PC-9 (cell line): ENCODE data around the gene TNK2. TPM values are rescaled to one million over a fixed set of nuclear protein-coding genes. Genes with fewer than 3 reads are reported as not detected.
"Not testable (repeated sequence)": the region's sequence is repeated elsewhere in the genome, so short reads cannot be mapped to it uniquely, and the experiment has no call there.

Experiments used
- BruUV-seq: library from RNA; stranded (reverse); fragments of 400-500 nt; replicated peaks from 2 replicates; lab custom pipeline; 2021; lab: Mats Ljungman, UMichigan
- CTCF ChIA-PET: fragments of 300-600 bp; sonication (Branson Sonifier 250); formaldehyde crosslinking; loops from one replicate; lab custom pipeline; 2022; ENCODE audit warnings: antibody characterized with exemption; lab: Charles Lee
- POLR2A ChIA-PET: fragments of 300-600 bp; sonication (Branson Sonifier 250); formaldehyde crosslinking; loops from one replicate; lab custom pipeline; 2022; ENCODE audit warnings: antibody characterized with exemption; ENCODE audit not compliant: unreplicated experiment; lab: Charles Lee
- DNase-seq, 2 experiments: peaks; one replicate each; pipeline versions ENCODE4 v3.0.0 to v3.0.0-alpha.2; 2015 to 2022; ENCODE audit warnings: mixed read lengths in 1 of 2
- H2AFZ ChIP-seq: fragments of 200-600 bp; sonication (generic); 2 replicates; pipeline ENCODE4 v1.8.1; 2017; ENCODE audit warnings: antibody characterized with exemption
- H3F3A ChIP-seq: fragments of 200-600 bp; sonication (generic); 2 replicates; pipeline ENCODE4 v1.8.1; 2017; ENCODE audit warnings: antibody characterized with exemption, mild to moderate bottlenecking, low read depth; ENCODE audit not compliant: insufficient read depth
- H3K27ac ChIP-seq: fragments of 200-600 bp; sonication (generic); 2 replicates; pipeline ENCODE4 v1.6.1; 2016; ENCODE audit warnings: mixed run types
- H3K27me3 ChIP-seq: fragments of 200-600 bp; sonication (generic); 2 replicates; pipeline ENCODE4 v1.6.1; 2016; ENCODE audit warnings: low read depth, mixed run types; ENCODE audit not compliant: insufficient read depth
- H3K36me3 ChIP-seq: fragments of 200-600 bp; sonication (generic); 2 replicates; pipeline ENCODE4 v1.6.1; 2016; ENCODE audit warnings: low read depth, mixed run types
- H3K4me1 ChIP-seq: fragments of 200-600 bp; sonication (generic); replicated peaks from 2 replicates; pipeline ENCODE4 v1.6.1; 2016; ENCODE audit warnings: mixed run types; ENCODE audit not compliant: insufficient read depth
- H3K4me2 ChIP-seq: fragments of 200-600 bp; sonication (generic); 2 replicates; pipeline ENCODE4 v1.6.1; 2017; ENCODE audit warnings: mixed run types
- H3K4me3 ChIP-seq: fragments of 200-600 bp; sonication (generic); 2 replicates; pipeline ENCODE4 v1.6.1; 2016; ENCODE audit warnings: mixed run types
- H3K79me2 ChIP-seq: fragments of 200-600 bp; sonication (generic); 2 replicates; pipeline ENCODE4 v1.6.1; 2017; ENCODE audit warnings: low read depth, mixed run types
- H3K9me2 ChIP-seq: fragments of 200-600 bp; sonication (generic); 2 replicates; pipeline ENCODE4 v1.8.1; 2017; ENCODE audit warnings: mild to moderate bottlenecking; ENCODE audit not compliant: insufficient read depth
- H3K9me3 ChIP-seq: fragments of 200-600 bp; sonication (generic); 2 replicates; pipeline ENCODE4 v1.8.1; 2016; ENCODE audit warnings: low read depth; ENCODE audit not compliant: insufficient read depth
- H4K20me1 ChIP-seq: fragments of 200-600 bp; sonication (generic); 2 replicates; pipeline ENCODE4 v1.8.1; 2017; ENCODE audit not compliant: insufficient read depth
- CTCF ChIP-seq: fragments of 200-600 bp; sonication (generic); conservative IDR thresholded peaks from 2 replicates; pipeline ENCODE4 v1.6.1; 2017; ENCODE audit warnings: mixed run types, antibody characterized with exemption, mild to moderate bottlenecking, moderate library complexity
- EZH2 ChIP-seq: fragments of 200-600 bp; sonication (generic); IDR thresholded peaks from 2 replicates; pipeline ENCODE4 v1.8.0; 2017; ENCODE audit warnings: antibody characterized with exemption, low read depth
- intact Hi-C: fragments of 100-400 bp; cut with micrococcal nuclease; formaldehyde crosslinking; loops from one replicate; pipeline ENCODE4 v1.10.0; 2022; ENCODE audit not compliant: unreplicated experiment
- total RNA-seq: library from RNA; stranded (reverse); gene quantifications from 2 replicates; pipeline ENCODE4 v1.2.3, GENCODE V29; 2021

The TNK2 gene
- total RNA-seq, 1 experiment from 2014 or later, result 118 TPM

GRCh38 chr3:195914648-195915473 is 6.5 kb upstream of the TNK2 start:
- ChIA-PET CTCF (interaction anchor here (0.5 to 3.6 kb wide), 9 partner anchors 11 to 729 kb away, joined by 3 to 42 read pairs (median 6); no protein-coding TSS in a partner anchor), POLR2A (interaction anchor here (0.5 to 0.7 kb wide), 2 partner anchors 53 to 373 kb away, joined by 4 to 17 read pairs; no protein-coding TSS in a partner anchor)
- peak; percentile 98 to 99 for DNase-seq
- peak overlapping the region; percentile 73 for H3K4me2 ChIP-seq
- TSS peak; percentile 66 for BruUV-seq
- no peaks in the 10 kb centered on the region for H3K79me2 ChIP-seq
- H3F3A ChIP-seq, result peaks cover 36% of the 10 kb centered on the region
- TF ChIP-seq CTCF (peak; percentile 99), EZH2 (no peak)
- peak overlapping the region; percentile 72 for H2AFZ ChIP-seq
- no peaks in the 10 kb centered on the region for H3K9me3 ChIP-seq
- H3K27me3 ChIP-seq, result peaks cover 7% of the 10 kb centered on the region; the same call in 1 of the 2 replicates
- no peaks in the 10 kb centered on the region for H4K20me1 ChIP-seq
- H3K36me3 ChIP-seq, result no peaks in the 10 kb centered on the region
- H3K4me3 ChIP-seq, result peak overlapping the region; percentile 42; the same call in 1 of the 2 replicates
- peak overlapping the region; percentile 74 for H3K27ac ChIP-seq
- intact Hi-C loops, result loop anchor here (1.0 to 5.0 kb wide), 5 partner anchors 19 to 358 kb away; no protein-coding TSS in a partner anchor
- no peaks in the 10 kb centered on the region for H3K9me2 ChIP-seq
- peaks cover 37% of the 10 kb centered on the region for H3K4me1 ChIP-seq

GRCh38 chr3:195914146-195914545 is 5.8 kb upstream of the TNK2 start:
- not testable (repeated sequence) for H3K4me3 ChIP-seq, H3K36me3 ChIP-seq, H3K27me3 ChIP-seq, DNase-seq, H3K9me3 ChIP-seq, H4K20me1 ChIP-seq, H3K9me2 ChIP-seq, H3K79me2 ChIP-seq, BruUV-seq
- H3K4me2 ChIP-seq, result peak overlapping the region; percentile 73
- intact Hi-C loops, result loop anchor here (2.0 to 5.0 kb wide), 2 partner anchors 43 to 357 kb away; no protein-coding TSS in a partner anchor
- peaks cover 37% of the 10 kb centered on the region for H3K4me1 ChIP-seq
- H3K27ac ChIP-seq, result peak overlapping the region; percentile 74
- H3F3A ChIP-seq, result peaks cover 36% of the 10 kb centered on the region
- CTCF ChIA-PET, result interaction anchor here (1.2 to 3.6 kb wide), 4 partner anchors 18 to 55 kb away, joined by 3 to 42 read pairs (median 6); no protein-coding TSS in a partner anchor
- H2AFZ ChIP-seq, result peak overlapping the region; percentile 72; the same call in 1 of the 2 replicates
- POLR2A ChIA-PET, result interaction anchor here (0.7 kb wide), 1 partner anchor 52 kb away, joined by 4 read pairs; no protein-coding TSS in a partner anchor

- H3K4me3 ChIP-seq, result no peak overlapping the region
- intact Hi-C loops, result loop anchor here (5.0 kb wide), 1 partner anchor 356 kb away; no protein-coding TSS in a partner anchor
- peaks cover 7% of the 10 kb centered on the region; the same call in 1 of the 2 replicates for H3K27me3 ChIP-seq
- H4K20me1 ChIP-seq, result no peaks in the 10 kb centered on the region
- no peaks in the 10 kb centered on the region for H3K9me2 ChIP-seq
- H3K4me2 ChIP-seq, result no peak overlapping the region
- no peak overlapping the region for H2AFZ ChIP-seq
- ChIA-PET POLR2A (no interaction called here), CTCF (interaction anchor here (3.6 kb wide), 1 partner anchor 17 kb away, joined by 42 read pairs; no protein-coding TSS in a partner anchor)
- no peak overlapping the region for H3K27ac ChIP-seq
- TF ChIP-seq EZH2 (no peak), CTCF (no peak)
- no TSS peak for BruUV-seq
- peaks cover 39% of the 10 kb centered on the region for H3K4me1 ChIP-seq
- peaks cover 36% of the 10 kb centered on the region for H3F3A ChIP-seq
- no peaks in the 10 kb centered on the region for H3K79me2 ChIP-seq
- DNase-seq, result no peak
- no peaks in the 10 kb centered on the region for H3K36me3 ChIP-seq
- no peaks in the 10 kb centered on the region for H3K9me3 ChIP-seq
Observed at GRCh38 chr3:195913382-195913781, 5.0 kb upstream of the TNK2 start.
